Epithelial cell of esophagus (primary cell): ENCODE data around the gene TMEM245.

Source experiments
- DNase-seq: peaks from one replicate; pipeline ENCODE4 v3.0.0; 2010; ENCODE audit warnings: low read depth
- H3K4me3 ChIP-seq: 2 replicates; pipeline ENCODE4 v1.5.1; 2011; ENCODE audit warnings: mild to moderate bottlenecking, low read length, control low read depth
- TF ChIP-seq, protein P1 (sequence below): IDR thresholded peaks from 2 replicates; pipeline ENCODE4 v1.5.1; 2011; ENCODE audit warnings: low read depth, mild to moderate bottlenecking, low read length, control low read depth, inconsistent platforms; ENCODE audit not compliant: insufficient read depth; ENCODE audit errors: missing control alignments

The TMEM245 gene

DNA sequence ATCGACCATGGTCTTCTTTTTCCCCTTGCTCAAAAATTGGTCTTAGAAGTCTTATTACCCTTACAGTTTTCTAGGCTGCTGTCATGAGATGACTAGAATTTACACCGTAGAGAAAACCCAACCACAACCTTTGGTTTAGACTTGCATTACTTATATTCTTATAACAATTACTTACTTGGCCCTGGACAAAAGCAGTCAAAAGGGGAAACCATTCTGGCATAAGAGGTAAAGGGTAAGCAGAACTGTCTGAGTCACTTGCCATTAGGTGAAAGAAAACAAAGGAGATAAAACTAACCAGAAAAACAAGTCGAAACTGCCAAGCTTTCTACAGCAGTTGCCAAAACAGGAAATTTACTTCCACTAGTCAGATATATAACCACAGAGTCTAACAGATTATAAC lies 17.9 kb downstream of the TMEM245 start:
- TF ChIP-seq, protein P1, sequence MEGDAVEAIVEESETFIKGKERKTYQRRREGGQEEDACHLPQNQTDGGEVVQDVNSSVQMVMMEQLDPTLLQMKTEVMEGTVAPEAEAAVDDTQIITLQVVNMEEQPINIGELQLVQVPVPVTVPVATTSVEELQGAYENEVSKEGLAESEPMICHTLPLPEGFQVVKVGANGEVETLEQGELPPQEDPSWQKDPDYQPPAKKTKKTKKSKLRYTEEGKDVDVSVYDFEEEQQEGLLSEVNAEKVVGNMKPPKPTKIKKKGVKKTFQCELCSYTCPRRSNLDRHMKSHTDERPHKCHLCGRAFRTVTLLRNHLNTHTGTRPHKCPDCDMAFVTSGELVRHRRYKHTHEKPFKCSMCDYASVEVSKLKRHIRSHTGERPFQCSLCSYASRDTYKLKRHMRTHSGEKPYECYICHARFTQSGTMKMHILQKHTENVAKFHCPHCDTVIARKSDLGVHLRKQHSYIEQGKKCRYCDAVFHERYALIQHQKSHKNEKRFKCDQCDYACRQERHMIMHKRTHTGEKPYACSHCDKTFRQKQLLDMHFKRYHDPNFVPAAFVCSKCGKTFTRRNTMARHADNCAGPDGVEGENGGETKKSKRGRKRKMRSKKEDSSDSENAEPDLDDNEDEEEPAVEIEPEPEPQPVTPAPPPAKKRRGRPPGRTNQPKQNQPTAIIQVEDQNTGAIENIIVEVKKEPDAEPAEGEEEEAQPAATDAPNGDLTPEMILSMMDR, result no peak
- no peak overlapping the region for H3K4me3 ChIP-seq
- peak; percentile 94 for DNase-seq

DNA sequence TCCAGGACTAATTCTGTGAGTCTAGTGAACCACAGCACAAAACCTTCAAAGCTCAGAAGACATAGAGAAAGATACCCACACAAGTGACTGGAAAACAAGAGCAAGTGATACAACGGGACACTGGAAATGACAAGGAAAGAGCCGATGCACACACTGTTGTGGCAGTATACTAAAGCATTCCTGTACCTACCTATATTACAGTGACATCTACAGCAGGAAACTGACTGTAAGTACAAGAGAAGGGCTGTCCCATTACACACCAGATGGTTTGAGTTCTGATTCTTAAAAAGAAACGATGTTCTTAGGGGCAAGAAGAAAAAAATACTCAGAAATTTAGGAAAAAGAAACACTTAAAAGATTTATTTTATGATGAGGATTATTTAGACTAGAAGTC lies 18.5 kb downstream of the TMEM245 start:
- no peak overlapping the region for H3K4me3 ChIP-seq
- TF ChIP-seq, protein P1, result no peak
- no peak for DNase-seq

DNA sequence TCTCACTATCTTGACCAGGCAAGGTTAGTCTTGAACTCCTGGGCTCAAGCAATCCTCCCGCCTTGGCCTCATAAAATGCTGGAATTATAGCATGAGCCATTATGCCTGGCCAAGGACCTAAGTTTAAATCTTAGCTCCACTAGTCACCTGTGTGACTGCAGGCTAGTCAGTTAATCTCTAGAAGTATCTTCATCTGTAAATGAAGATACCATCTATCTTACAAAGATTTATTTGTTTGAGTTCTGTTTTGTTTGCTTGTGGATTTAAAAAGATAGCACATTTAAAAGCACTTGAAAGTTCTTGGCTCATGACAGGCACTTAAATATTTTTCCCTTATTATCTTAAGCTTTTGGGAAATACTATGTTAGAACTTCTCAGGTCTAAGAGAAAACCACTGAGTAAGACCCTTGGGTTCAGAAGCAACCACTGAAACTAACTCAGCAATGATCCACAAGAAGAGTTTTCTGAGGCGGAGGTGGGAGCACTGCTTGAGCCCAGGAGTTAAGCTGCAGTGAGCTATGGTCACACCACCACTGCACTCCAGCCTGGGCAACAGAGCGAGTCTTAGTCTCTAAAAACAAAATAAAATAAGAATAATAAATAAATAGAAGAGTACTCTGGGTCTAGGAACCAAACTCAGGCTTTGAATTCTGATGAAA lies 19.1 kb downstream of the TMEM245 start:
- no peak overlapping the region for H3K4me3 ChIP-seq
- no peak for DNase-seq
- TF ChIP-seq, protein P1, result no peak

DNA sequence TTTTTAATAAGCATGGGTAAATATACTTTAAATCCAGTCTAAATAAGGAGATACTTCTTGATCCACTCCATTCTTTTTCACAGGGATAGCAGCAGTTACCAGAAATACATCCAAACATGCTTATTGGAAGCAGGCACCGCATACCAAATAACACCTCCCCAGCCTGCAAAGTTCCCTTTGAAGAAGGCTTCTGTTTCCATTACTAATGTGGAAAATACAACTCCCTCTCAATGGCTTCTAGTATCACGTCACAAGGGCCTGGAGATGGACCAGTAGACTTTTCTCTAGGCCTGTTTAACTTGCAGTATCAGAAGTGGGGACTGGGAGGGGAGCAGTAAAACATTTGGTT lies 20.8 kb downstream of the TMEM245 start:
- no peak overlapping the region for H3K4me3 ChIP-seq
- TF ChIP-seq, protein P1, result no peak
- DNase-seq, result no peak

DNA sequence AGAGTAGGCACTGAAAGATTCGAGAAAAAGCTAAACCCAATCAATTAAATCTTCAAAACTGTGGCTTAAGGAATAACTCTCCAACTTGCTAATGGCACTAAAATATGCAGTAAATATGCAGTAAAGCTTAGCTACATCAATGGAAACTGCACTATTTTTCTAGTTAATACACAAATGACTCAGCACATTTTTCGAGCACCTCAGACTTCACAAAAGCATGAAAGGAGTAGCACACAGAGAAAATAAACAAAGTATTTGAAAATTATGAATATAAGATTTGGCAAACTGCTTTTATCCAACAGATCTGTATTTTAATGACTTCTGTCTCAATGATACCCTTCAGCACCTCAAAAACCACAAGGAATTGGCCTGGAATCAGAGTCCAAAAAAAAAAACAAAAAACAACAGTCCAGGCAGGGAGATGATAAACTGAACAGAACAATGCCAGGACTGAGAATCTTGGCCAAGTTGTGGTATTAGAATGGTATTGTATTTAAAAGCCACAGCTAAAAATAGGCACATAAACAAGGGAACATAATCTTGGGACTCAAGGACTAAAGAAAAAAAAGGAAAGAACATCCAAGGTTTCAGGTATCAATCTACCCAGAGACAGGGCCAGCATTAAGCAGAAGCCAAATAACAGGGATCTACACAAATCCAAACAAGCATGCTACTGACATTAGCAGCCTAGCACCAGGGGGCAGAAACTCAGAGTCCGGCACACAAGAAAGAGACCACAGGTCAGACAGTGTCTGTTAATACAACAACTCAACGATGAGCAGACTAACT lies 21.4 kb downstream of the TMEM245 start:
- DNase-seq, result peak; percentile 34
- H3K4me3 ChIP-seq, result no peak overlapping the region
- TF ChIP-seq, protein P1, result peak; percentile 33

DNA sequence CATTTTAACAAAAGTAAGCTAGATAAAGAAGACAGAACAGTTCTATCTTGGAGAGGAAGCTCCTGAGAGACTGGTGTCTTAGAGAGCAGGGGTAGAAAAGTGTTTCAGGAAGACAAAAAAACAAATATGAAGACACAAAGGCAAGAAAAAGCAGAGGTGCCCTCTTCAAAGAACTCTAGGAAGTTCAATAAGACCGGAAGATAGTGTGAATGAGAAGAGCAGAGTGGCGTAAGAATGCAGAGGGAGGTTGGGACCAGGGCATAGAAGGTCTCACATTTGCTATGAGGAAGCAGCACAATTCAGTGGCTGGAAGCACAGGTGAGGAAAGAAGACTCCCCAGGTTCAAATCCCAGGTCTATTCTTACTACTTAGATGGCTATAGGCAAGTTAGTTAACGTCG lies 22.6 kb downstream of the TMEM245 start:
- H3K4me3 ChIP-seq, result no peak overlapping the region
- DNase-seq, result no peak
- TF ChIP-seq, protein P1, result no peak
